ENCODE measurements around the gene HDAC4.

- no peak for TF ChIP-seq CTCF (IDR thresholded peaks at IDR 0.05)
- TF ChIP-seq ZFX (IDR thresholded peaks at IDR 0.05; ENCODE audit: borderline replicate concordance) = no peak
Observed at GRCh38 chr2:239005586-239005985, 395.2 kb downstream of the HDAC4 start.

All from 22Rv1 (cell line).